NT2/D1 (cell line): ENCODE measurements around the gene RSPRY1.

Experiments
- YY1 ChIP-seq: IDR thresholded peaks from 2 replicates; pipeline ENCODE4 v1.6.1; 2011; ENCODE audit not compliant: insufficient read length, insufficient read depth
- ZNF274 ChIP-seq: IDR thresholded peaks from 2 replicates; pipeline ENCODE4 v1.6.1; 2011; ENCODE audit warnings: mild to moderate bottlenecking, low read depth, low read length

- TF ChIP-seq ZNF274 (no peak), YY1 (no peak)
These were observed 2.5 kb downstream of the RSPRY1 start for GRCh38 chr16:57188711-57189002.
